ENCODE data around the gene MAFG. TPM values are rescaled to one million over a fixed set of nuclear protein-coding genes. Genes with fewer than 3 reads are reported as not detected.

MAFG gene
- total and polyA plus RNA-seq, 9 of the 15 experiments (the other 6 are each of a cell fraction or from before 2014, with no cell fraction given), result 1.1 to 58.1 (median 24.9) TPM

- 53% methylated on average over 7 of the region's 12 CpGs for WGBS (ENCODE audit: insufficient coverage, low coverage, missing lambda C conversion rate)
- TF ChIP-seq PCBP1 (IDR thresholded peaks at IDR 0.05; ENCODE audit: low read depth, low read length, poor library complexity, severe bottlenecking) (peak; percentile 29), ARID1B (IDR thresholded peaks at IDR 0.05) (no peak)
- H3K4me1 ChIP-seq (replicated peaks in 1 of 2; ENCODE audit: control insufficient read depth in 2 of 2, insufficient read depth in 2 of 2, low read length in 2 of 2), result peaks cover 0 to 46% of the 10 kb centered on the region in 2 experiments; a peak in 3 of 5 replicates
- no peaks in the 10 kb centered on the region for H3K27me3 ChIP-seq (ENCODE audit: control insufficient read depth in 2 of 2, insufficient read depth in 2 of 2, low read length in 2 of 2)
- no peak for FAIRE-seq
- H3K36me3 ChIP-seq (ENCODE audit: control insufficient read depth, insufficient read depth, low read length), result no peaks in the 10 kb centered on the region
- no peak overlapping the region for H3K27ac ChIP-seq (ENCODE audit: extremely low read depth, low read depth, low read length)
- in situ Hi-C loops (cut with MboI), result no loop called here
- no peak for DNase-seq (ENCODE audit: extremely low read depth in 1 of 4, low spot score in 3 of 4)
- H3K9me1 ChIP-seq (ENCODE audit: control insufficient read depth, insufficient read depth, low read length), result no peaks in the 10 kb centered on the region
- H3K4me3 ChIP-seq, result no peak overlapping the region
- no peaks in the 10 kb centered on the region for H4K20me1 ChIP-seq (replicated peaks; ENCODE audit: control insufficient read depth, insufficient read depth, low read length)
- ChIA-PET CTCF (ENCODE audit: low intra/inter-chr PET ratio) (no interaction called here), POLR2A (interaction anchor here (0.6 to 1.3 kb wide), 3 partner anchors 13 to 93 kb away, joined by 3 to 8 read pairs (median 5); no protein-coding TSS in a partner anchor)
- H3K4me2 ChIP-seq (ENCODE audit: insufficient read depth, low read length), result no peak overlapping the region
- H2AFZ ChIP-seq (ENCODE audit: low read depth, low read length), result peak overlapping the region; percentile 55
- BruUV-seq (replicated peaks), result no TSS peak
- no peaks in the 10 kb centered on the region; the same call in 2 of the 3 replicates for H3K79me2 ChIP-seq (ENCODE audit: control insufficient read depth, insufficient read depth, low read length)
- intact Hi-C loops (cut with micrococcal nuclease), result no loop called here
- no peak for ATAC-seq
- H3K9me3 ChIP-seq (replicated peaks; ENCODE audit: control insufficient read depth, insufficient read depth, low read depth, low read length), result no peaks in the 10 kb centered on the region
- H3K9ac ChIP-seq (ENCODE audit: insufficient read depth in 1 of 2, low read depth in 2 of 2, low read length in 2 of 2), result peak overlapping the region in 1 of 2 experiments; percentile 55; a peak in 1 of 4 replicates
Measured at GRCh38 chr17:81942167-81942553, 14.6 kb upstream of the MAFG start.

GRCh38 chr17:81941484-81942166, 14.1 kb upstream of the MAFG start:
- no TSS peak for BruUV-seq (replicated peaks)
- no peaks in the 10 kb centered on the region for H3K27me3 ChIP-seq (ENCODE audit: control insufficient read depth in 2 of 2, insufficient read depth in 2 of 2, low read length in 2 of 2)
- DNase-seq (ENCODE audit: extremely low read depth in 1 of 4, low spot score in 3 of 4) (no peak), ATAC-seq (no peak), FAIRE-seq (no peak)
- in situ Hi-C loops (cut with MboI), result no loop called here
- H3K27ac ChIP-seq (ENCODE audit: extremely low read depth, low read depth, low read length), result no peak overlapping the region
- no peaks in the 10 kb centered on the region for H3K9me1 ChIP-seq (ENCODE audit: control insufficient read depth, insufficient read depth, low read length)
- no peak overlapping the region for H3K4me3 ChIP-seq
- ChIA-PET CTCF (ENCODE audit: low intra/inter-chr PET ratio) (no interaction called here), POLR2A (interaction anchor here (0.6 to 1.5 kb wide), 4 partner anchors 12 to 306 kb away, joined by 3 to 8 read pairs (median 5); no protein-coding TSS in a partner anchor)
- H3K36me3 ChIP-seq (ENCODE audit: control insufficient read depth, insufficient read depth, low read length), result no peaks in the 10 kb centered on the region
- H2AFZ ChIP-seq (ENCODE audit: low read depth, low read length), result peak overlapping the region; percentile 55; the same call in 1 of the 2 replicates
- H3K79me2 ChIP-seq (ENCODE audit: control insufficient read depth, insufficient read depth, low read length), result peaks cover 5% of the 10 kb centered on the region
- no peaks in the 10 kb centered on the region for H4K20me1 ChIP-seq (replicated peaks; ENCODE audit: control insufficient read depth, insufficient read depth, low read length)
- no peaks in the 10 kb centered on the region for H3K9me3 ChIP-seq (replicated peaks; ENCODE audit: control insufficient read depth, insufficient read depth, low read depth, low read length)
- WGBS (ENCODE audit: insufficient coverage, low coverage, missing lambda C conversion rate), result 43% methylated on average over 27 of the region's 30 CpGs
- peaks cover 0 to 52% of the 10 kb centered on the region in 2 experiments; a peak in 3 of 5 replicates for H3K4me1 ChIP-seq (replicated peaks in 1 of 2; ENCODE audit: control insufficient read depth in 2 of 2, insufficient read depth in 2 of 2, low read length in 2 of 2)
- peak overlapping the region in 1 of 2 experiments; percentile 55; a peak in 1 of 4 replicates for H3K9ac ChIP-seq (ENCODE audit: insufficient read depth in 1 of 2, low read depth in 2 of 2, low read length in 2 of 2)
- peak overlapping the region; percentile 18; the same call in 1 of the 2 replicates for H3K4me2 ChIP-seq (ENCODE audit: insufficient read depth, low read length)
- intact Hi-C loops (cut with micrococcal nuclease), result no loop called here
- TF ChIP-seq THRA (IDR thresholded peaks at IDR 0.05), result no peak
- TF ChIP-seq MNT (conservative IDR thresholded peaks at IDR 0.05), result no peak
- no peak for TF ChIP-seq FOXM1 (IDR thresholded peaks at IDR 0.05; ENCODE audit: low read depth)
- no peak for TF ChIP-seq FOXM1 (CRISPR knock-in tag; IDR thresholded peaks at IDR 0.05; ENCODE audit: low read depth)
- no peak for TF ChIP-seq HDAC6 (IDR thresholded peaks at IDR 0.05; ENCODE audit: low read depth, low read length)
- TF ChIP-seq NONO (IDR thresholded peaks at IDR 0.05; ENCODE audit: low read depth in 2 of 2, low read length in 1 of 2), result no peak
- no peak for TF ChIP-seq SMARCA5 (IDR thresholded peaks at IDR 0.05)
- TF ChIP-seq PPARD (CRISPR knock-in tag; IDR thresholded peaks at IDR 0.05), result no peak
- no peak for TF ChIP-seq TCF3 (CRISPR knock-in tag; IDR thresholded peaks at IDR 0.05)
